Right renal pelvis (tissue), 4 donors: ENCODE measurements around the gene MAPKAPK3. TPM values are rescaled to one million over a fixed set of nuclear protein-coding genes. Genes with fewer than 3 reads are reported as not detected.

Experiments
- DNase-seq, 4 donors: peaks; one replicate each; pipeline ENCODE4 v3.0.0-alpha.2; 2013; ENCODE audit warnings: low read depth in 4 of 4, low spot score in 3 of 4, missing footprints in 1 of 4
- polyA plus RNA-seq, 4 donors: library from polyadenylated mRNA; unstranded; fragments of 120-200 nt; gene quantifications; one replicate each; pipeline ENCODE4 v1.2.1, GENCODE V29; 2013; ENCODE audit not compliant: insufficient read length in 4 of 4

Gene MAPKAPK3
- polyA plus RNA-seq, 4 donors = 56.8 to 67.9 (median 60.7) TPM

DNA sequence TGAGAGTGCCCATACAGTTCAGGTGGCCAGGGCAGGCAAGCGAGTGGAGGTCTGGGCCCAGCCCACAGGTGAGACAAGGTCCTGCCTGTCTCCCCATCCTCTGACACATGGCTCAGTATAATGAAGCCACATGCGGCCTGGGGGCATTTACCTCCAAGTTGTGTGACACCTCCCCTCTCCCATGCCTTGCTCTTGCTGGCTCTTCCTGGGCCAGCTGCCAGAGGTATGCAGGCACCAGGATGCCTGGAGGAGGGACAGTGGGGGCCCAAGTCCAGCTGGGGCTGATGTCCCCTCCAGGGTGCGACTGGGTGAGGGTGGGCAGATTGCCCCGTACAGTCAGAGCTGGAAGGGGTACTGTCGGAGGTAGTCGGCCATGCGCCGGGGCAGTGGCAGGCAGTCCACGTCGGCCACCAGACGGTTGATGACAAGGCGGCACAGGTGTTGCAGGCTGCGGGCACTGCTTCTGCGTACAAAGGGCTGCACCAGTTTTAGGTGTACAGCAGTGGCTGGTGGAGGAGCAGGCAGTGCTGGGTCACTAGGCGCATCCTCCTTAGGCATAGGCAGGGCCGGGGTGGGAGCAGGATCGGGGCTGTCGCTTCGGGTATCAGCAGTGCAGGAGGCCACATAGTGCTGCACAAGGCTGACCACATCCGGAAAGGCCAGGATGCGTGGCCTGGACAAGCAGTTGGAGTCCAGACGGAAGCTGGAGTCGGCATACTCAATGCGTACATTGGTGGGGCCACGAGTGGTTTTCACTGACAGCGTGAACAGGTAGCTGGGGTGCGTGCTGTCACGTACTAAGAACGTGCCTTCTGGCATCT lies 9.5 kb upstream of the MAPKAPK3 start:
- DNase-seq = no peak

DNA sequence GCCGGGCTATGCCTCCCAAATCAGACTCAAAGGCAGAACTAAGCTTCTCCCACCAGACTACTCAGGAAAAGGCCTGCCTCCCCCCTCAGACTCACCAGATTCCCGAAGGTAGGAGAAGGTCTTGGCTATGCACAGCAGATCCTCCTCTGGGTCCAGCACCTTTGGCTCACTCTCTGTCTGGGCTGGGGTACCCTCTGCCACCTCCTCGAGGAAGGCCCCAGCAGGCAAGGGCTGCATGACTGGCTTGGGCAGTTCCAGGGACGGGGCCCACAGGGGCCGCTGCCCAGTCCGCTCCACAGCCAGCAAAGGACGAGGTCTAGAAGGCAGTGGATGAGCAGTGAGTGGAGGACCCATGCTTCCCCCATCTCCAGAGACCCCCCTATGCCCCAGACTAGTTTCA lies 8.7 kb upstream of the MAPKAPK3 start:
- no peak for DNase-seq

DNA sequence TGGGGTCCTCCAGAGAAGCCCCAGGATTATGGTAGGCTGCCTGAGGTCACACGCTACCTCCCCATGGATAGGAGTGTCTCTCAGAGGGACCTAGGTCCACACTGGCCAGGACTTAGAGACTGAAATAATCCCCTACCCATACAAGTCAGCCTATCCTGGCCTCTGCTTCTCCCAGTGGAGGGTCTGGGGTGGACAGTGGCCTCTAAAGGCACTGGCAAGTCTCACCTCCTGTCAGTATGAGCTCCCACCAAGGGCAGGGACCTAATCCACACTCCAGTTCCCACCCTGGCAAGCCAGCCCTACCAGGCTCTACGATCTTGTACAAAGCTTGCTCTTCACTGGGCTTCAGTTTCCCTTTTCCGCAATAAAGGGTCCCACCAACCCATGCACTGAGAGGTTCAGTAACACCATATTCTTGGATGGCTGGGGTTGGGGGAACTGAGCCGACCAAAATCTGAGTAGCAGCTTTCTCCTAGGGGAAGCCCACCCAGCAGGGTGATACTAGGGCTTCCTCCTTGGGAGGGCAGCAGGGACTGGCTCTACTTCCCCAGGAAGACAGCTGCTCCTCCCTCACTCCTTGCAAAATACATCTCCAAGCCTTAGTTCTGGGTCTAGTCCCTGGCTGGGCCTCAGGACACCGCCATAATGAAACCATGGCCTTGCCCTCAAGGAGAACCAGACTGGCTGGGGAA lies 7.7 kb upstream of the MAPKAPK3 start:
- DNase-seq = no peak

DNA sequence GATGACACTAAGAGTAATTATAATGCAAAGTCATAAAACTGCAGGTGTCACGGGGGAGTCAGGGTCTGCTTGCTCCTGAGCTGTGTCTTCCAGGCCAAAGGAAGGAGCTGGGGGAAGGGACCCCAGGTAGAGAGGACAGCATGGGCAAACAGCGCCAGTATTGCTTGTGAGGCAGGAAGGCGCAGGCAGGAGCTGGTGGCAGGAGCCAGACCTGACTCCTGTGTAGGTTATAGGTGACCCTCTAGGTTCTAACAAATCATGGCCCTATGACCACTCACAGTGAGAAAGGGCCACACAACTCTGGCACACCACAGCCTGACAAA lies 7.2 kb upstream of the MAPKAPK3 start:
- DNase-seq = no peak

DNA sequence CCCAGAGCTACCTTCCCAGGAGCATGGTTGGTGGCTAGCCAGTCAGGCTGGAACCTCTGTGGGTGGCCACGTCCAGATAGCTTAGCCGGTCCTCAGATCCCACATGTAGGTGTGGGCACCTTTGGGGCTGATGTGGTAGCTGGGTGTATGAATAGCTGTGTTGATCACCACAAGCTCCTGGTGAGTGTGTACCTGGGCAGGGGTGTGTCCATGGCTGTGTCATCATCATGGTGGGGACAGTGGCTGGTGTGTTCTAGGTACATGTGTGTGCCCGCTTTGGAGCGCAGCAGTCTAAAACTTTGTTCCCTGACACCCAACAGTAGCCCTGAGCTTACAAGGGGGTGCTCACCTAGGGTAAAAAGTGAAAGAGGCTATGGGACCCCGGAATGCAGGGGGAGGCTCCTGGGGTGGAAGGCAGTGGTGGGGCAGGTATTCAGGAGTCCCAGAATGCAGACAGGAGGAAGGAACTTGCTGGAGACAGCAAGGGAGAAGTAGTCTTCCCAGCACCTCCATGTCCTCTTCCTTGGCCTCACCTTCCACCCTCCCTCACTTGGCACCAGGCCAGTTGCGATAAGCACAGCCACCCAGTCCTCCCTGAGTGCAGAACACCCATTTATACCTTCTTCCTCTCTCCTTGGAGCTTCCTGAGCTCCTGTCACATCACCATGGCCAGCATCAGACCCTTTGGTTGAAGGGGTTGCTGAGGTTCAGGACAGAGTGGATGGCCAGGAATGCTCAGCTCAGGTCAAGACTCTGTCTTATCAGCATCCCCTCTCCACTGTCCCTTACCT lies 6.6 kb upstream of the MAPKAPK3 start:
- no peak for DNase-seq

DNA sequence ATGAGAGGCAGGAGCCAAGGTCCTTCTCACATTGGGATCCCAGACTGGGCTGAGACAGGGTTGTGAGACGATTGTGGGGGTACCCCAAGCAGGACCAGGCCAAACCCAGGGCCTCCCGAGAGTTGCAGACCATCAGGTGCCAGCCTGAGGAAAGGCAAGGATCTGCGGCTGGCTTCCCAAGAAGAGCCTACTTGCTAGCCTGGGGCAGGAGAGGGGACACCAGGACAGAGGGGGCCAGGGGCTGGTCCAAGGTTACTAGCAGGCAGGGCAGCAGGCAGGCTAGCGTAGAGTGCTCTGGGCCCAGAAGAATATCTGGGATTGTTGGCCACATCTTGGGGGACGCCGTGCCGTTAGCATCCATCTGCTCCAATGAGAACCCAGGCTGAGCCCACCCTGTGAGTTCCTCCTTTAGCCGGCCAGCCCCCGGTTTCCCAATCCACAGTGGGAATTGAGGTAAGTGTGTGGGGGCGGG lies 5.9 kb upstream of the MAPKAPK3 start:
- no peak for DNase-seq

DNA sequence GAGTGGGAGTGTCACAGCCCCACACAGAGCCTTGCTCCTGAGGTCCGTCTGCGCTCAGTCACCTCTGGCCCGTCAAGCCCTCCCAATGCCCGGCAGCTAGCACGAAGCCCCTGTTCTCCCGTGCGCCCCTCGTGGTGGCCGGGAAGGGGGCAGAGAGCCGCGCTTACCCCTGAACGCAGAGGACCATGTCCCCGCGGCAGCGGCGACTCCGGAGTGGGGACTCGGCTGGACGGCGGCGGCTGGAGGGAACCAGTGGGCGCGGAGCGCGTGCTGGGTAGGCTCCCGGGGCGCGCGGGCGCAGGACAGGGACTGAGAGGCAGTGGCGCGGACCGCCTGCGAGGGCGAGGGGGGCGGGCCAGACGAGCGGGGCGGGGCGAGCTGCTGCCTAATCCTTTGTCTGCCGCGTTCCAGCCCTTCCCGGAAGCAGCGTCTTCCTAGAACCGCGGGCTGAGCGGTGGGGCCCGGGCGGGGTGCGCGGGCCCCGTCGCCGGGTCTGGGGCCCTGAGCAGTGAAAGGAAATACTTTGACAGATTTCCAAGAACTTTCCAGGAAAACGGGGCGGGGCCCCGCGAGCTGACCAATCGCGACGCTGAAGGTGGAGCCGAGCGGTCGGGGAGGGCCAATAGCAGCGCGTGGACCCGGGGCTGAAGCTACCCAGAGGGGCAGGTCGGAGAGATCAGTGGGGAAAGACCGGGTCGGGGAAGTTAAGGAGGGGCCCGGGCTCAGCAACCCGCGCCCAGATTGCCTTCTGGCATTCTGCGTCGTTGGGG lies 5.3 kb upstream of the MAPKAPK3 start, which contains the start of gene CISH:
TSS of gene CISH (minus strand) at position 311 of the 770 bp plus-strand sequence. CDS start at position 187, 124 bp downstream.
- DNase-seq = peak; percentile 93 to 96 (median 94)

DNA sequence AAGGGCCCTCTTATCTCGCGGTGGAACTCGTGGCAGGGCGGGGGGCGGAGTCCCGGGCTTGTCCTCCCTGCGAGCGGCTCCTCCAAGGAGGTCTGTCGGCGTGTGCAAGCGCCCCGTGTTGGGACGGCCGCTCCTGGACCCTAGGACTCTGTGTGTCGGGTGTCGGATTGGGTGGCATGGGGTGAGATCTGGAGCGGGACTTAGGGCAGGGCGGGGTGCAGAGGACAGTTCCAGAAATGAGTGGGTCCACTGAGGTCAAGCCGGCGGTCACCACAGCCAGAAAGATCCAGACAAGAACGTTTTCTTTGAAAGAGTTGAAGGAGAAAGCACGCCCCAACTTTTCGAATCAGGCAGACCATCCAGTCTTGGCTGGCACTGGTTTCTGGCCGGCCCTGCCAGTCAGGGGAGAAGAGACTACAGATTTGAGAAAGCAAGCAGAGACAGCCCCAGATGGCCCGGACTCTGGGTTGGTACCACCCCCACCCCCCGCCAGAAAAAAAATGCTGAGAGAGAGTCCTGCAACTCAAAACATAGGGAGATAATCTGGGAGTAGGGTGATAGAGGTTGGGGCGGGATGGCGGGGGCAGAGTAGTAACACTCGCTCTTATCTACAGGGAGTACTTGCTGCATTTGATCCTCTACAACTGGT lies 4.6 kb upstream of the MAPKAPK3 start:
- no peak for DNase-seq

DNA sequence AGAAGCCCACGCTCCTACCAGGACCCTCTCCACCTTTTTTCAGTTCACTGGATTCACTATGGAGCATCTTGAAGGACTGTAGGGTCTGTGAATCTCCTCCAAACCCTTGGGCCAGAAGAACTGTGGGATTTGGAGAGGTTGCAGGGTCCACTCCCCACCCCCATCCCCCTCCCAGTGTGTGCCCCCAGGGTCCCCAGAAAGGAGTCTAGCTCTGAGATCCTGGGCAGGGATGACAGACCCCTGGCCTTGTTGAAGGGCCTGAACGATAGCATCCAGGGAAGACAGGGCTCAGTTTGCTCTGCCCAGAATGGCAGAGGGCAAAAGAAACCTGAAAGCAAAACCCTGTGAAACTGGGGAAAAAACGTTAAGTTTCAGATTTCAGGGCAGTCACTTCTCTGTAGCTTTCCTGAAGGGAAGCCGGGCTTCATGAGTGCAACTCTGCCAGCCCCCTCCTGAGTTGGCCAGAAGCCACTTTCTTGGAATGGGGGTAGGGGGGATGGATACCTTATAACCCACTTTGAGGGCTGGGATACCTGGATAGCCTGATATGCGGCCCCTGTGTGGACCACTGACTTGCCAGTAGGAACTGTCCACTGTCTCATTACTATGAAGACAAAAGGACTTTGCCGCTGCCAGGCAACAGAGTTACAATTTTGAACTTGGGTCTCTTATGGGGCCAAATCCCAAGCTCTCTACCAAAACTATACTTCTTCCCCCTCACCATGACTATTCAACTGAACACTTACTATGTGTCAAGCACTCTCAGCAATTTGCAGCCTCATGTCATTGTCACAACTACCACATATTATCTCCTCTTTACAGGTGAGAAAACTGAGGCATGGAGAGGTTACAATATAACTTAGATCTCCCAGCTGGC lies 3.7 kb upstream of the MAPKAPK3 start:
- no peak for DNase-seq

DNA sequence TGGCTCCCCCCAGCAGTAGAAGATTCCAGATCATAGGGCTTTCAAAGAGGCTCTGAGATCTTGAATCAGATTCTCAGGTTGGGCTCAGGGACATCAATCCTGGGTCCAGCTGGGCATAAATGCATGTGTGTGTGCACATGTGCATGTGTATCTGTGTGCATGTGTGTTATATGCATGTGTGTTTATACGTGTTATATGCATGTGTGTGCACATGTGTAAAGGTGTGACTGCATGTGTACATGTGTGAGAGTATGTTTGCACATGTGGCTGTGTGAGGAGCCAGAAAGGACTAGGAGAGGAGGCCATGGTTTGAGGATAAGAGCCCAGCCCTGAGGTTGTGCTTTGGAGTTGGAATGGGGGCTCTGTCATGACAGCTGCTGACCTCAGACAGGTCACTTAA lies 1.8 kb upstream of the MAPKAPK3 start:
- DNase-seq = no peak

DNA sequence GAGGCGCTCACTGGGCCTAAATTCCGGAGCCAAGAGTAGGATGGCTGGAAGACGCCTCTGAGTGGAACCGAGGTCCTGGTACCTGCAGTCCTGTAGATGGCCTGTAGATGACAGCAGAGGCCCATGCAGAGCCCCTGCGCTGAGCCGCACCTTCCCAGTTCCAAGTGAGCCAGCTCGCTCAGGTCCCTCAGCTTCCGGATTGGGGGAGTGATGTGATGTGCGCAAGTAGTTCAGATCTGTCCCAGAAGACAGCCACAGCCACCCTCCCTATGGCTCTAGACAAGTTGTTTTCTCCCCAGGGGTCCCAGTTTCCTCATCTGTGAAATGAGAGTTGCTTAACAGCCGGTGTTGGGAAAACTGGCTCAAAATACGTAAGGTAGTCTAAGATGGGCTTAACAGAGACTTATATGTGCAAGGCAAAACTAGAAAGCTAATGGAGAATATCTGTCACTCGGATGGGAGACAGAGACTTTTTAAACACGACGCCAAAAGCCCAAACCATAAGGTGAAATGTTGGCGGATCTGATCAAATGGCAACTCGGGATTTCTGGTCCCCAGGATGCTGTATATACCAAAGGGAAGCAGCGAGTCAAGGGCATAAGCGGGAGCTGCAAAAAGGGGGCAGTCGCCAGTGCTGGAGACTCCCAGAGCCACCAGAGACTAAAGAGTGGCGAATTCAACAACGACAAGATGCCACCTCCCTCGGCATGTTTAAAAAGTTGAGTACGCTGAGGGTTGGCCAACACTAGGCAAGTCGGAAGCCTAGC lies 765 bp upstream of the MAPKAPK3 start:
- peak in 3 of 4 donors; percentile 70 to 75 (median 74) for DNase-seq

DNA sequence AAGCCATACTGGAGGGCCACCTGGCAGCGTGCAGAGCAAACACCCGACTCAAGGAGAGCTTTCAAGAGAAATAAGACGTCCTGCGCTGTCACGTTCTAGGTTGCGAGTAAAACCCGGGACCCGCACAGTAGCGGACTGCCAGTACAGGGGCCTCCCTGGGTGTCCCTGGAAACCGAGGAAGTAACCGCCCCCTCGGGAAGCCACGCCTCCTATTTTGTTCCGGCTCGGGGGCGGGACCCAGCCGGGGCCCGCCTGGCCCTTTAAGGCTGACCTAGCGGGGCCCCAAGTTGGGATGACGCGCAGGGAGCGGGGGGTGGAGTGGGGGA lies 218 bp upstream of the MAPKAPK3 start:
- peak; percentile 80 to 90 (median 88) for DNase-seq

DNA sequence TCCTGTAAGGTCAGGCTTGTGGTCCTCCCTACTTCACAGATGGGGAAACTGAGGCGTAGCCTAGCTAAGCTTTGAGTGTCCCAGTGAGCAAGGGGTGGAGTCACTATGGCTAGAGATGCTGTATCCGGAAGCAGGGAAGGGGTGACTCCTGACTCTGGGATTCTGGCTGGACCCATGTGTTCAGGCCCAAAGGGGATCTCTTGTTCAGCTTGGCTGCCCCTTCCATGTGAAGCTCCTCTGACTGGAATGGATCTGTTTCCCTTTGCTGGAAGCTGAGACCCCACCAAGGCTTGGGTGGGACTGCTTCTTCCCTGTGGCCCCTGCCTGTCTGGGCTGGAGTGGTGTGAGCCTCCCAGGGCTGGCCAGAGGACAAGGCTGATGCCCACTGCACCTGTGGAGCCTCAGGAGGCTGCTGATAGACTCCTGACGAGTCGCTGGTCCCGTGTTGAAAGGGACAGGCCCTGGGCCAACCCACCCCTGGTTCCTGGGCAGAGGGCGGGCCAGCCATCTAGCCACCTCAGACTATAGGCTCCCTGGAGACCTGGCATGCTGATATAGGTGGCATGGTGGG lies 1.0 kb downstream of the MAPKAPK3 start:
- DNase-seq = no peak

DNA sequence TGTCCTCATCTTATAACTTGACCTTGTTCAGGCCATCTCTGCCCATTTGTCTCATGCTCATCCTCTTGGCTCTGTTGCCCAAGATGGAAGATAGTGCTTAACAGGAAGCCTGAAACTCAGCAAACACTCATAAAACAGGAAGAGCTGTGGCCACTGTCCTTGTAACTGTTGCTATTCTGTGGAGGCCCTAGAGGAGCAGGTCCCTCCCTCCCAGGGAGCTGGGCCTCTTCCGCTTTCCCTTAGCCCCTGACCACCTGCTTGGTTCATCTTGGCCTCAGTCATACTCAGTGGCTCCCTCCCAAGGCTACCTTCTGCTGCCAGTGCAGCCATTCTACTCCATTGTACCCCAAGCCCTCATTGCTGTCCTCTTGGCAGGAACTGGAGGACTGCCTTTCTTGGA lies 3.5 kb downstream of the MAPKAPK3 start:
- no peak for DNase-seq

DNA sequence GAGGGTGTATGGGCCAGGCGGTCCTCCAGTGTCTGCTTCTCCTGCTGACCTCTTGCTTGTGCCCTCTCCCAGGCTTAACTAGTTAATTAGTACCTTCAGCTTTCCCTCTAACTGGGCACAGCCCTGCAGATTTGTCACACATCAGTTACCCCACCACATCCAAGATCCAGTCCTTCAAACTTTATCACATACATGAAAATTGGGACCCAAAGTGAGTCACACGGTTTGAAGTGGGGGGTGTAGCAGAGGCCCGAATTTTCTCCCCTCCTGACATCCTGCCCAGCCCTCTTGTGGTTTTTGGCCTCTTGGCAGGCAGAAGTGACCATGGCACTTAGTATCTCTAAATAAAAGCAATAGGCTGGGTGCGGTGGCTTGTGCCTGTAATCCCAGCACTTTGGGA lies 3.9 kb downstream of the MAPKAPK3 start:
- DNase-seq = no peak

DNA sequence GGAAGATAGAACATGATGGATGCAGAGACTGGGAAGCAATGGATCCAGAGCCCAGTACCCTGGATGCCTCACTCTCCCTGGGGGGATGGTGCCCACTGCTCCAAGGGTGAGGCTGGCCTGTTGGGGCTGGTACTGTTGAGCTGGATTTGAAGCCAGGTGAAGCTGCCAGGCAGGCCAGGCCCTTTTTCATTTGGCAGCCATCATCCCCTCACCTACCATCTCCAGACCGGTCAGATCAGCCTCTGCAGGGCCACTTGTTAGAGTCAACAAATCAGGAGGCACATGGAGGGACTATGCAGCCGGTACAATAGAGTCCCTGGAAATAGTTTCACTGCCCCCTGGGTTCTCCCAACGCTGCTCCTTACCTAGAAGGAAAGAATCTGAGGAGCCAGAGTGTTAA lies 5.9 kb downstream of the MAPKAPK3 start:
- DNase-seq = no peak

DNA sequence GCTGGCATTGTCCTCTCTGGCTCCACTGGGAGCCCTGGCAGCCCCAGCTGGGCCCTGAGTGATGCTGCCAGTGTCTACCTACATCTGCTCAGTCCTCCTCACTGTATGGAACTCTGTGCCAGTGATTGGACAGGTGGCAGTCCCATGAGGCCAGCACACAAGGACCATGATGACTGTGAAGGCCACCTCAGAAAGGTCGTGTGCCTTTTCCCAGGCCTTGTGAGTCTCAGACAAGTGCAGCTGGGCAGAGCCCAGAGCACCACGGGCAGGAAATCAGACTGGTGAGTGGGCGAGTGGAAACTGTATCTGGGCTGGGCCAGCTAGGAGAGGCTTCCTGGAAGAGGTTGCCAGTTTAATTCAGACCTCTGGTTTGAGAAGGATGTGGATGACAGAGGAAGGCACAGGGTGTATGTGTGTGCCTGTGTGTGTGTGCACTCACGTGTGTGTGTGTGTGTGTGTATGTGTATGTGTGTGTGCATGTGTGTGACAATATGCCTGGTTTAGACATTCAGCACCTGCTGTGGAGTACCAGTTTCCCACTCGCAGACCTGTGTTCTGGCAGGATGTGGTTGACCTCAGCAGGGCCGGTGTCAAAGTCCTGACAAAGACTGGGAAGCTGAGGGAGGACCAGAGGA lies 7.0 kb downstream of the MAPKAPK3 start:
- no peak for DNase-seq

DNA sequence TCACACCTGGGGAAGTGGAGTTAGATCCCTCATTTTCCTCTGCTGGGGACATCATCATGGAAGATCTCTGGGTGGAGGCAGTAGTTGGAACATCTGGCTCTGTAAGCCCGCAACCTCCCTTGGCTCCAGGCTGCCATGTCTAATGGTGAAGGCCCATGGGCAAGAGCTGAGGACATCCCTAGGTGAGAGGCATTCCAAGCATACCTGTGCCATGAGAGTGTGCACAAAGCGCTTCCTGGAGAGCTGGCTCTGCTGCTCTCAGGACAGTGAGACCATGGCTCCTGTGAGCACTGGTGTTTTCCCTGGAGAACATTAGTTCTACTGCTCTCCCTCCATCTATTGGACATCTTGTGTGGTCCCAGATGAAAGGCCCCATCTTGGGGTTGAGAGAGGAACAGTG lies 7.7 kb downstream of the MAPKAPK3 start:
- DNase-seq = no peak
